Activated T-cell treated with anti-CD3 and anti-CD28 coated beads, Interleukin-2, amount 50 U/mL, for 72 hours (primary cell): ENCODE data around the gene PLXNA2. TPM values are rescaled to one million over a fixed set of nuclear protein-coding genes. Genes with fewer than 3 reads are reported as not detected.

Experiments used
- ATAC-seq, 2 donors: fragments of 150-1000 bp; cut with Tn5 transposase; replicated peaks in 1 of 2; 2 replicates each; pipeline ENCODE4 v1.10.0; 2021; ENCODE audit warnings: moderate library complexity in 2 of 2, mild to moderate bottlenecking in 1 of 2
- DNase-seq, 2 donors: peaks; one replicate each; pipeline ENCODE4 v3.0.0; 2021 to 2022; ENCODE audit warnings: mixed read lengths in 1 of 2
- H3K27ac Mint-ChIP-seq: one replicate; pipeline ENCODE4 v1.8.0; 2022; ENCODE audit warnings: mild to moderate bottlenecking, moderate library complexity, mixed read lengths
- H3K27me3 Mint-ChIP-seq: one replicate; pipeline ENCODE4 v1.8.0; 2022; ENCODE audit warnings: low read depth, mixed read lengths
- H3K36me3 Mint-ChIP-seq, 2 donors: one replicate each; pipeline ENCODE4 v1.8.0; 2022; ENCODE audit warnings: mixed read lengths in 2 of 2, mild to moderate bottlenecking in 1 of 2; ENCODE audit not compliant: insufficient read depth in 2 of 2
- H3K4me1 Mint-ChIP-seq: one replicate; pipeline ENCODE4 v1.8.0; 2022; ENCODE audit warnings: low read depth, mixed read lengths
- H3K4me3 Mint-ChIP-seq, 2 donors: one replicate each; pipeline ENCODE4 v1.8.0; 2022; ENCODE audit warnings: mild to moderate bottlenecking in 2 of 2, mixed read lengths in 2 of 2, moderate library complexity in 2 of 2
- H3K9me3 Mint-ChIP-seq, 2 donors: one replicate each; pipeline ENCODE4 v1.8.0; 2022; ENCODE audit warnings: mixed read lengths in 2 of 2
- total RNA-seq, 2 donors: library from RNA; stranded (reverse); gene quantifications; one replicate each; pipeline ENCODE4 v1.2.3, GENCODE V29; 2022

Gene PLXNA2
- total RNA-seq, 2 donors from 2014 or later, result 0.07 to 0.72 TPM

DNA sequence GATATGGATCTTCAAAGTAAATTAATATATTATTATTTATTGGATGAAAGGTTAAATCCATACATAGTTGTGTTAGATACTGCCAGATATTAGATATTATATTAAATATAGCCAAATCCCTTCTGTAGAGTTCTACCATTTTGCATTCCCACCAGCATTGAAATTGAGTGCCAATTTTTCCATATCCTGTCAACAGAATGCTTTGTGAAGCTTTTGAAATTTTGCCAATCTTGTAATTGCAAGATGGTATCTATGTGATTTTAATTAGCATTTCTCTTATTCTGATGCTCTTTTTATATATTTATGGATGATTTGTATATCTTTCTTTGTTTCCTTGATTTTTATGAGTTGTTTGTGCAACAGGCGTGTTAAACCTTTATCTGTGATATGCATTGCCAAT, 266.3 kb downstream of the PLXNA2 start:
- H3K36me3 Mint-ChIP-seq, result no peaks in the 10 kb centered on the region
- no peak for DNase-seq
- no peak for ATAC-seq

DNA sequence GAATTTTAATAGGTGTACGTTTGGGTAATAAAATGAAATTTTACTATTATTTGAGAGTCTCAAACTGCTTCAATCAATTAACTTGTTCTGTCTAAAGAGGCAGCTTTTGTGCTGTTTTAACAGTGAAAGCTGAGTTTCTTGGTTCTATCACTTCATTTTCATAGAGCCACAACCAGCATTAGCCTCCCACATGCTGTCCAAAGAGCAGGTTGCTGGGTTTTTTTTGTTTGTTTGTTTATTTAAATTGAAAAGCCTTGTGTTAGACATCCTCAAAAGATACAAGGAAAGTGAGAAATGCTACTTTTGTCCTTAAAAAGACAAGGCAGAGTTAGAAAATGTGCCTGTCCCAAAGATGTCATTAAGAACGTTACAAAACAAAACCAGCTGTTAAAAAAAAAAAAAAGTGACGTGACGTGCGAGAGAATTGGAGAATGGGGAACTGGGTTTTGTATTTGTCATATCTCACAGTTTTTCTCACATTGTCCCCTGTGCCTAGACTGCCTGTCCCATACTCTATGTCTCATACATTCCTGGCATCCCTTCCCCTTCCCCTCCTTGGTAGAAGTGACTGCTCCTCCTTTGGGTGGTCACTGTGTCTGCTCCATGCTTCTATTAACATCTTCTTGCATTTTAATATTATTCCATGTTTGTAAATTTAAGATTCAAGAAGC, 270.2 kb downstream of the PLXNA2 start:
- DNase-seq (no peak), ATAC-seq (no peak)
- Mint-ChIP-seq H3K27ac (no peak overlapping the region), H3K36me3 (no peaks in the 10 kb centered on the region), H3K27me3 (peaks cover 18% of the 10 kb centered on the region), H3K9me3 (no peaks in the 10 kb centered on the region), H3K4me1 (no peaks in the 10 kb centered on the region), H3K4me3 (no peak overlapping the region)

More for the DNA sequence above, 266.3 kb downstream of the PLXNA2 start:
- H3K27ac Mint-ChIP-seq, result no peak overlapping the region
- no peaks in the 10 kb centered on the region for H3K9me3 Mint-ChIP-seq
- no peak overlapping the region for H3K4me3 Mint-ChIP-seq
- peaks cover 20% of the 10 kb centered on the region for H3K27me3 Mint-ChIP-seq
- H3K4me1 Mint-ChIP-seq, result no peaks in the 10 kb centered on the region

DNA sequence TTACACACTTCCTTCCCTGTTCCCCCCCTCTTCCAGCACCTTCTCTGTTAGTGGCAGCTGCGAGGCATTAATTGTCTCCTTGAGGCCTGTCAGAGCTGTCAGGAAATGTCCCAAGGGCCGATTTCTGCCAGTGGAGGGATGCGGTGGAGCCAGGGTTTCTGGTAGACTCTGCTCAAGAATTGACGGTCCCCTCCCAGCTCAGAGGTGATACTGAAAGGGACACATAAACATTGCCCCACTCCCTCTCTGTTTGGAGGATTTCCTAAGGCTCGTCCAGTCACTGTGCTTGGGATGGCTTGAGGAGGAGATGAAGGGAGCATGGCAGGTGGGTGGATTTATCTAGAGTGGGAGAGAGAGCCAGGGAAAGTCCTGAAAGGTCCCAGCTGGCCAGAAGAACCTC, 271.8 kb downstream of the PLXNA2 start:
- DNase-seq, result no peak
- H3K4me1 Mint-ChIP-seq, result no peaks in the 10 kb centered on the region
- no peak overlapping the region for H3K27ac Mint-ChIP-seq
- H3K4me3 Mint-ChIP-seq, result no peak overlapping the region
- H3K36me3 Mint-ChIP-seq, result no peaks in the 10 kb centered on the region
- no peaks in the 10 kb centered on the region for H3K9me3 Mint-ChIP-seq
- no peak for ATAC-seq
- peaks cover 11% of the 10 kb centered on the region for H3K27me3 Mint-ChIP-seq
